Stimulated activated CD8-positive, alpha-beta memory T cell treated with anti-CD3 and anti-CD28 coated beads, Interleukin-4, amount 100 ng/mL, for 24 hours (primary cell): ENCODE measurements around the gene KAT6B.

Experiments
- DNase-seq: peaks from one replicate; pipeline ENCODE4 v3.0.0-alpha.2; 2020; ENCODE audit warnings: low read depth

The KAT6B gene

GRCh38 chr10:75070961-75071428 is 244.6 kb downstream of the KAT6B start:
- no peak for DNase-seq

- no peak for DNase-seq
Observed at GRCh38 chr10:75071756-75072155, 245.4 kb downstream of the KAT6B start.

DNA sequence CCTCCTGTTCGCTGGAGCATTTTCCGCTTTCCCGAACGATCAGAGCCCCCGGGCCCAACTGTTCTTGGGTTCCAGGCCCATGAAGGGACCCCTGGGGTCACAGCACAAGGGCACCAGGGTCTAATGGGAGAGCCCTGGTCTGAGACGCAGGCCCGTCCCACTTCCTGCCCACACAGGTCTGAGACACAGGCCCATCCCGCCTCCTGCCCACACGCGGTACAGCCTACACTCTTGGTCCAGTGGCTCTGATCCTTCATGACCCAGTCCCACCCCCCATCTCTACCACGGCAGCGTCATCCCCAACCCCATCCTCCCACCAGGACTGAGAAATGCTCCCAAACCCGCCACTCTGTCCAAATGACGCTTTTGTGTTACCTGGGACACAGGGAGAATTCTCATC is 246.3 kb downstream of the KAT6B start:
- DNase-seq: no peak

DNA sequence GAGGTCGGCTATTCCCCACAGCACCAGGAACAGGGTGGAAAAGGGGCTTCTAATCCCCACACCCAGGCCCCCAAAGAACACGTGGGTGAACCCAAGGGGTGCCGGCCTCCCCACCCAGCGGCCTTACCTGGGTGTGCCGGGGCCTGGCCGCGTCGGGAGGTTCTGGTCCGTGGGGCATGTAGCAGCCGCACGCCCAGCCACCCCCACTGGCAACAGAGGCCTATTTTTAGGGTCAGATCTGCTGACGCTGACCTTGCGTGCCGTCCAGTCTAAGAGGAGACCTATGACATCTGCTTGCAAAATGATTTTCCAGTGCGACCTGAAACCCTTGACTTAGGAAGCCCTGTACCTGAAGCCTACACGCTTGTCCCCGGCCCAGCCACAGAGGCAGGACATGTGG is 247.0 kb downstream of the KAT6B start:
- no peak for DNase-seq

DNA sequence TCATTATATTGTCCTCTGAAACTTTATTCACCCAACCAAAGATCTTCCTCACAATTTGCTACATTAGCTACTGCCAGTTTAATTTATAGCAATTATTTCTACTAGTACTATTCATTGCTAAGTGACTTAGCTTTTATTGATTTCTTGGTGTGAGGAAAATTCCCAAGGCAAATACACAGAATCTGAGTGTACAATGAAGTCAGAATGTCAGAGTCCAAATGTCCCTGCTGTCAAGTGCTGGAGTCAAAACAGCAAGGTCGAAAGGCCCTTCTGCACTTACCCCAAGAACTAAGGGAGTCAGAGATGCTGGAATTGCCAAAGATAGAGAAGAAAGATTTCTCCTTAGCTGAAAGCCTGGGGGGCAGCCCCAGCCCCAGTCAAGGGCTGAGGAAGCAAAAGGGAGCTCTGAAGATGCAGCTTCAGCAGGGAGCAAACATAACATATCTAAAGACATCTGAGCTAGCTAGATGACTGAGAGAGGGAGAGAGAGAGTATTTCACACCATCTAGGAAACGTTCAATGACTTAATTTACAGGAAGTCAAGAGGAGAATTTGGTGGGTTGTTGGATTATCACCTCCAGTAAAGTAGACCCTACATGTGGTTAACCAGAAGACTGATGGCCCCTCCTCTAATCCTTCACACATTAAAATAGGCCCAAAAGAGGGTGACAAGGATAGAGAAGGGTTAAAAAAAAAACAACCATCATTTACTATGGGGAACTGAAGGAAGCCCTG is 248.5 kb downstream of the KAT6B start:
- no peak for DNase-seq

- DNase-seq: no peak
Observed at GRCh38 chr10:75076348-75076747, 249.9 kb downstream of the KAT6B start.

GRCh38 chr10:75079436-75080083 is 253.2 kb downstream of the KAT6B start:
- DNase-seq: no peak

DNA sequence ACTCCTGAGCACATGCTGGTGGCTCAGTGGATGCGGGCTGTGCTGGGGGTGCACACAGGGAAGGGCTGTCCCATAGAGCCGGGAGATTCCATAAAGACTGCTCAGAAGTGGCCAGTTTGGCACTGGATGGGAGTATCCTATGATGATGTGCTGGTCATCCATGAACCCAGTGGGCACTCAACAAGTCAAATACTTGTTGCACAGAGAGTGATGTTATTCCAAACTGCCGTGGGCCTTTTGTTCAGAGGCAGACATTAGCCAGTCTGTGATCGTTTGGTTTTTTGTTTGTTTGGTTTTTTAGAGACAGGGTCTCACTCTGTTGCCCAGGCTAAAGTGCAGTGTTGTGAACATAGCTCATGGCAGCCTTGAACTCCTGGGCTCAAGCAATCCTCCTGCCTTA is 254.2 kb downstream of the KAT6B start:
- no peak for DNase-seq

DNA sequence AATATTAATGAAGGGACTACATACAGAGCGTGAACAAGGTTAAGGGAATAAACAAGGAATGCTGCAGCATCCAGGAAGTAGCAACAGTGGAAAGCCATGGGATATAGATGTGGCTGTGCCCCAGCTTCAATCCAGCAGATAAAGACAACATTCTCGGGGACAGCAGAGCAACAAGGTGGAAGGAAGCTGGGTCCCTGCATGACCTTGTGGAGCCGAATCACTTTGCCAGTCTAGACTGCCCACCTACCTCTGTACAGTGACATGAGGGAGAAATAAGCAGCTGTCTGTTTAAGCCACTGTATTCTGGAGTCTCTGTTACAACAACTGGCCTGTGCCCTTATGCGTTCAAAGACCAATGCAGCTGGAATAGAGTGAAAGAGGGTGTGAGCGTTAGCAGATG is 255.0 kb downstream of the KAT6B start:
- DNase-seq: no peak
